ENCODE results near the gene SLC6A17.

SLC6A17 gene

GRCh38 chr1:110197905-110198629, 47.8 kb downstream of the SLC6A17 start:
- no peak overlapping the region for H3K27ac ChIP-seq (ENCODE audit: low read depth, low read length)
- no peak overlapping the region for H2BK120ac ChIP-seq (ENCODE audit: insufficient read depth, low read length, poor library complexity)
- no peaks in the 10 kb centered on the region for H3K27me3 ChIP-seq (ENCODE audit: insufficient read depth, low read length)
- no peaks in the 10 kb centered on the region for H3K79me2 ChIP-seq (ENCODE audit: control insufficient read depth, insufficient read depth, low read length, poor library complexity)
- no peaks in the 10 kb centered on the region for H3K79me1 ChIP-seq (ENCODE audit: low read length)
- no peak overlapping the region for H3K14ac ChIP-seq (ENCODE audit: low read length)
- no peak for DNase-seq
- no peak overlapping the region for H3K9ac ChIP-seq (ENCODE audit: low read length)
- peaks cover 2 to 3% of the 10 kb centered on the region in 2 experiments for H3K4me1 ChIP-seq (ENCODE audit: control insufficient read depth in 1 of 2, insufficient read depth in 2 of 2, low read length in 2 of 2)
- H4K91ac ChIP-seq (ENCODE audit: low read depth, low read length), result no peak overlapping the region
- no peak overlapping the region for H3K23ac ChIP-seq (ENCODE audit: low read length)
- H2BK5ac ChIP-seq (ENCODE audit: low read depth, low read length, poor library complexity), result no peak overlapping the region
- no peak overlapping the region for H3K4me2 ChIP-seq (ENCODE audit: low read length)
- no peaks in the 10 kb centered on the region for H3K36me3 ChIP-seq (ENCODE audit: control insufficient read depth in 1 of 2, insufficient read depth in 2 of 2, low read length in 2 of 2)
- no CpG with 5 or more reads among the region's 23 CpGs for WGBS (ENCODE audit: extremely low coverage, insufficient coverage, insufficient read length)
- H2BK12ac ChIP-seq (ENCODE audit: low read length), result no peak overlapping the region
- H4K12ac ChIP-seq (ENCODE audit: low read depth, low read length), result no peak overlapping the region
- H3K9me3 ChIP-seq (ENCODE audit: insufficient read depth, low read depth, low read length), result peaks cover 3% of the 10 kb centered on the region
- no peak overlapping the region for H3K18ac ChIP-seq (ENCODE audit: low read length)
- H3K4ac ChIP-seq (ENCODE audit: low read depth, low read length), result no peak overlapping the region
- H3K4me3 ChIP-seq (ENCODE audit: low read depth, low read length), result no peak overlapping the region
- no peak overlapping the region for H2AK5ac ChIP-seq (ENCODE audit: low read length)
- H4K8ac ChIP-seq (ENCODE audit: low read depth, low read length), result no peak overlapping the region
- H2AFZ ChIP-seq (ENCODE audit: insufficient read depth, low read length, poor library complexity), result no peak overlapping the region

- no peak overlapping the region for H2BK12ac ChIP-seq (ENCODE audit: low read length)
- H4K12ac ChIP-seq (ENCODE audit: low read depth, low read length), result no peak overlapping the region
- H3K4me2 ChIP-seq (ENCODE audit: low read length), result no peak overlapping the region
- no peak overlapping the region for H3K9ac ChIP-seq (ENCODE audit: low read length)
- H4K91ac ChIP-seq (ENCODE audit: low read depth, low read length), result no peak overlapping the region
- H3K27me3 ChIP-seq (ENCODE audit: insufficient read depth, low read length), result no peaks in the 10 kb centered on the region
- H3K23ac ChIP-seq (ENCODE audit: low read length), result no peak overlapping the region
- no peak overlapping the region for H3K4me3 ChIP-seq (ENCODE audit: low read depth, low read length)
- peaks cover 2 to 3% of the 10 kb centered on the region in 2 experiments for H3K4me1 ChIP-seq (ENCODE audit: control insufficient read depth in 1 of 2, insufficient read depth in 2 of 2, low read length in 2 of 2)
- H2AK5ac ChIP-seq (ENCODE audit: low read length), result no peak overlapping the region
- H3K79me1 ChIP-seq (ENCODE audit: low read length), result no peaks in the 10 kb centered on the region
- H3K36me3 ChIP-seq (ENCODE audit: control insufficient read depth in 1 of 2, insufficient read depth in 2 of 2, low read length in 2 of 2), result no peaks in the 10 kb centered on the region
- no peak overlapping the region for H2BK5ac ChIP-seq (ENCODE audit: low read depth, low read length, poor library complexity)
- H3K18ac ChIP-seq (ENCODE audit: low read length), result no peak overlapping the region
- no peak overlapping the region for H2AFZ ChIP-seq (ENCODE audit: insufficient read depth, low read length, poor library complexity)
- H3K9me3 ChIP-seq (ENCODE audit: insufficient read depth, low read depth, low read length), result peaks cover 3% of the 10 kb centered on the region
- no peak overlapping the region for H3K27ac ChIP-seq (ENCODE audit: low read depth, low read length)
- WGBS (ENCODE audit: extremely low coverage, insufficient coverage, insufficient read length), result no CpG with 5 or more reads among the region's 2 CpGs
- DNase-seq, result no peak
- no peak overlapping the region for H2BK120ac ChIP-seq (ENCODE audit: insufficient read depth, low read length, poor library complexity)
- no peaks in the 10 kb centered on the region for H3K79me2 ChIP-seq (ENCODE audit: control insufficient read depth, insufficient read depth, low read length, poor library complexity)
- no peak overlapping the region for H4K8ac ChIP-seq (ENCODE audit: low read depth, low read length)
- no peak overlapping the region for H3K4ac ChIP-seq (ENCODE audit: low read depth, low read length)
- no peak overlapping the region for H3K14ac ChIP-seq (ENCODE audit: low read length)
Observed at GRCh38 chr1:110198746-110199145, 48.5 kb downstream of the SLC6A17 start.

GRCh38 chr1:110200190-110200589, 49.9 kb downstream of the SLC6A17 start:
- Histone ChIP-seq H3K4me3 (ENCODE audit: low read depth, low read length) (no peak overlapping the region), H3K79me2 (ENCODE audit: control insufficient read depth, insufficient read depth, low read length, poor library complexity) (no peaks in the 10 kb centered on the region), H3K79me1 (ENCODE audit: low read length) (no peaks in the 10 kb centered on the region), H4K8ac (ENCODE audit: low read depth, low read length) (no peak overlapping the region), H3K4ac (ENCODE audit: low read depth, low read length) (no peak overlapping the region), H3K4me1 (ENCODE audit: control insufficient read depth in 1 of 2, insufficient read depth in 2 of 2, low read length in 2 of 2) (peaks cover 2 to 3% of the 10 kb centered on the region in 2 experiments), H2BK12ac (ENCODE audit: low read length) (no peak overlapping the region), H2BK120ac (ENCODE audit: insufficient read depth, low read length, poor library complexity) (no peak overlapping the region), H2BK5ac (ENCODE audit: low read depth, low read length, poor library complexity) (no peak overlapping the region), H2AFZ (ENCODE audit: insufficient read depth, low read length, poor library complexity) (no peak overlapping the region), H2AK5ac (ENCODE audit: low read length) (no peak overlapping the region), H3K18ac (ENCODE audit: low read length) (no peak overlapping the region), H3K4me2 (ENCODE audit: low read length) (no peak overlapping the region), H3K36me3 (ENCODE audit: control insufficient read depth in 1 of 2, insufficient read depth in 2 of 2, low read length in 2 of 2) (no peaks in the 10 kb centered on the region), H4K12ac (ENCODE audit: low read depth, low read length) (no peak overlapping the region), H3K9ac (ENCODE audit: low read length) (no peak overlapping the region), H3K27me3 (ENCODE audit: insufficient read depth, low read length) (no peaks in the 10 kb centered on the region), H4K91ac (ENCODE audit: low read depth, low read length) (no peak overlapping the region), H3K9me3 (ENCODE audit: insufficient read depth, low read depth, low read length) (peaks cover 1% of the 10 kb centered on the region), H3K23ac (ENCODE audit: low read length) (no peak overlapping the region), H3K27ac (ENCODE audit: low read depth, low read length) (no peak overlapping the region), H3K14ac (ENCODE audit: low read length) (no peak overlapping the region)
- no peak for DNase-seq
- no CpG with 5 or more reads among the region's 2 CpGs for WGBS (ENCODE audit: extremely low coverage, insufficient coverage, insufficient read length)

GRCh38 chr1:110200666-110201065, 50.4 kb downstream of the SLC6A17 start:
- H3K4me1 ChIP-seq (ENCODE audit: control insufficient read depth in 1 of 2, insufficient read depth in 2 of 2, low read length in 2 of 2), result peaks cover 2 to 3% of the 10 kb centered on the region in 2 experiments
- H2AFZ ChIP-seq (ENCODE audit: insufficient read depth, low read length, poor library complexity), result no peak overlapping the region
- no peak overlapping the region for H4K12ac ChIP-seq (ENCODE audit: low read depth, low read length)
- H3K4me3 ChIP-seq (ENCODE audit: low read depth, low read length), result no peak overlapping the region
- H3K18ac ChIP-seq (ENCODE audit: low read length), result no peak overlapping the region
- no peaks in the 10 kb centered on the region for H3K27me3 ChIP-seq (ENCODE audit: insufficient read depth, low read length)
- H4K91ac ChIP-seq (ENCODE audit: low read depth, low read length), result no peak overlapping the region
- no peak overlapping the region for H2BK120ac ChIP-seq (ENCODE audit: insufficient read depth, low read length, poor library complexity)
- no peak overlapping the region for H3K14ac ChIP-seq (ENCODE audit: low read length)
- H3K23ac ChIP-seq (ENCODE audit: low read length), result no peak overlapping the region
- no peak overlapping the region for H3K9ac ChIP-seq (ENCODE audit: low read length)
- no peaks in the 10 kb centered on the region for H3K36me3 ChIP-seq (ENCODE audit: control insufficient read depth in 1 of 2, insufficient read depth in 2 of 2, low read length in 2 of 2)
- H3K79me2 ChIP-seq (ENCODE audit: control insufficient read depth, insufficient read depth, low read length, poor library complexity), result no peaks in the 10 kb centered on the region
- no peak overlapping the region for H4K8ac ChIP-seq (ENCODE audit: low read depth, low read length)
- H2AK5ac ChIP-seq (ENCODE audit: low read length), result no peak overlapping the region
- H3K9me3 ChIP-seq (ENCODE audit: insufficient read depth, low read depth, low read length), result peaks cover 1% of the 10 kb centered on the region
- H3K79me1 ChIP-seq (ENCODE audit: low read length), result no peaks in the 10 kb centered on the region
- H3K4me2 ChIP-seq (ENCODE audit: low read length), result no peak overlapping the region
- DNase-seq, result no peak
- H2BK12ac ChIP-seq (ENCODE audit: low read length), result no peak overlapping the region
- H3K4ac ChIP-seq (ENCODE audit: low read depth, low read length), result no peak overlapping the region
- H3K27ac ChIP-seq (ENCODE audit: low read depth, low read length), result no peak overlapping the region
- H2BK5ac ChIP-seq (ENCODE audit: low read depth, low read length, poor library complexity), result no peak overlapping the region
- no CpG with 5 or more reads among the region's 14 CpGs for WGBS (ENCODE audit: extremely low coverage, insufficient coverage, insufficient read length)

Measured in trophoblast cell (in vitro differentiated cells and primary cell).